HepG2 (cell line): ENCODE measurements around the gene EXOC6B. TPM values are rescaled to one million over a fixed set of nuclear protein-coding genes. Genes with fewer than 3 reads are reported as not detected.

Experiments used
- CSRNP1 ChIP-seq: sonication (generic); formaldehyde crosslinking; IDR thresholded peaks from 2 replicates; pipeline ENCODE4 v1.8.1; 2023; ENCODE audit warnings: mild to moderate bottlenecking, missing genetic modification reagents
- CTCF ChIP-seq: sonication (generic); formaldehyde crosslinking; IDR thresholded peaks from 2 replicates; pipeline ENCODE4 v1.5.0; 2020; ENCODE audit warnings: mild to moderate bottlenecking, missing genetic modification reagents, moderate library complexity
- FOXJ3 ChIP-seq: sonication (generic); formaldehyde crosslinking; IDR thresholded peaks from 2 replicates; pipeline ENCODE4 v1.4.0; 2020; ENCODE audit warnings: missing genetic modification reagents, mild to moderate bottlenecking, borderline replicate concordance
- HNRNPK ChIP-seq: fragments of 200-400 bp; formaldehyde crosslinking; IDR thresholded peaks from 2 replicates; pipeline ENCODE4 v1.6.1; 2018; ENCODE audit warnings: low read length, low read depth, moderate library complexity, mild to moderate bottlenecking; ENCODE audit not compliant: poor library complexity, severe bottlenecking
- HNRNPL ChIP-seq: fragments of 200-400 bp; formaldehyde crosslinking; IDR thresholded peaks from 2 replicates; pipeline ENCODE4 v1.6.1; 2017; ENCODE audit warnings: mild to moderate bottlenecking, low read depth, low read length
- KDM6A ChIP-seq: IDR thresholded peaks from 2 replicates; pipeline ENCODE4 v1.6.1; 2016; ENCODE audit warnings: low read depth
- MIER3 ChIP-seq: IDR thresholded peaks from 2 replicates; pipeline ENCODE4 v1.6.1; 2016; ENCODE audit warnings: missing compliant biosample characterization, borderline replicate concordance
- MIXL1 ChIP-seq: IDR thresholded peaks from 2 replicates; pipeline ENCODE4 v1.6.1; 2016
- MXI1 ChIP-seq: IDR thresholded peaks from 3 replicates; pipeline ENCODE4 v1.6.1; 2012; ENCODE audit warnings: low read depth, low read length, inconsistent platforms, borderline replicate concordance
- NR2F2 ChIP-seq: IDR thresholded peaks from 2 replicates; pipeline ENCODE4 v1.6.1; 2012; ENCODE audit warnings: low read depth, inconsistent platforms, borderline replicate concordance
- PPARG ChIP-seq: conservative IDR thresholded peaks from 2 replicates; pipeline ENCODE4 v1.6.1; 2016; ENCODE audit warnings: missing biosample characterization, missing genetic modification reagents
- SMAD3 ChIP-seq: sonication (generic); formaldehyde crosslinking; IDR thresholded peaks from 2 replicates; pipeline ENCODE4 v1.4.0; 2020; ENCODE audit warnings: missing genetic modification reagents
- SP140L ChIP-seq: sonication (generic); formaldehyde crosslinking; IDR thresholded peaks from 2 replicates; pipeline ENCODE4 v1.4.0; 2020; ENCODE audit warnings: missing genetic modification reagents, borderline replicate concordance
- ZNF24 ChIP-seq: fragments of 450-650 bp; IDR thresholded peaks from 2 replicates; pipeline ENCODE4 v1.6.1; 2017; ENCODE audit warnings: antibody characterized with exemption, mild to moderate bottlenecking
- ZNF496 ChIP-seq: sonication (generic); formaldehyde crosslinking; IDR thresholded peaks from 2 replicates; pipeline ENCODE4 v1.8.1; 2023; ENCODE audit warnings: mild to moderate bottlenecking, moderate library complexity, missing genetic modification reagents; ENCODE audit not compliant: insufficient replicate concordance
- ZNF543 ChIP-seq: sonication (generic); formaldehyde crosslinking; IDR thresholded peaks from 2 replicates; pipeline ENCODE4 v1.4.0; 2020; ENCODE audit warnings: mild to moderate bottlenecking, missing genetic modification reagents
- ZNF619 ChIP-seq: sonication (generic); formaldehyde crosslinking; IDR thresholded peaks from 2 replicates; pipeline ENCODE4 v1.4.0; 2020; ENCODE audit warnings: mild to moderate bottlenecking, missing genetic modification reagents
- ZNF878 ChIP-seq: sonication (generic); formaldehyde crosslinking; IDR thresholded peaks from 2 replicates; pipeline ENCODE4 v1.8.1; 2023; ENCODE audit warnings: mild to moderate bottlenecking, missing genetic modification reagents, moderate library complexity
- ZSCAN22 ChIP-seq: sonication (generic); formaldehyde crosslinking; IDR thresholded peaks from 2 replicates; pipeline ENCODE4 v1.4.0; 2020; ENCODE audit warnings: mild to moderate bottlenecking, missing genetic modification reagents
- polyA plus RNA-seq, 8 experiments: library from polyadenylated mRNA; depleted of rRNA in 3 of 8; stranded (reverse) in 7 of 8; unstranded in 1 of 8; fragments of >200 nt; fragmentation: Illumina TruSeq in 4 of 8; extraction: Trizol in 4 of 8; gene quantifications; 2 replicates each; pipeline versions ENCODE4 v1.2.1 to v1.2.3, GENCODE V29; 2011 to 2016; ENCODE audit warnings: low read depth in 4 of 8, missing spikeins in 1 of 8, mixed read lengths in 1 of 8; ENCODE audit not compliant: insufficient read depth in 1 of 8
- total RNA-seq, 5 experiments: library from RNA; depleted of rRNA; stranded (reverse); fragments of >200 nt; fragmentation: Illumina TruSeq; extraction: Trizol; gene quantifications; 2 replicates each; pipeline ENCODE4 v1.2.3, GENCODE V29; 2016; ENCODE audit warnings: low read depth in 1 of 5
- TF ChIP-seq, protein P1 (sequence below): IDR thresholded peaks from 2 replicates; pipeline ENCODE4 v1.6.1; 2012; ENCODE audit warnings: low read depth, low read length, improper control_type of control experiment
- TF ChIP-seq, protein P2 (sequence below): sonication (generic); formaldehyde crosslinking; IDR thresholded peaks from 2 replicates; pipeline ENCODE4 v1.8.0; 2022; ENCODE audit warnings: mild to moderate bottlenecking, missing genetic modification reagents, moderate library complexity
- TF ChIP-seq, protein P3 (sequence below): sonication (generic); formaldehyde crosslinking; IDR thresholded peaks from 2 replicates; pipeline ENCODE4 v1.5.0; 2020; ENCODE audit warnings: mild to moderate bottlenecking, missing genetic modification reagents, borderline replicate concordance

Gene EXOC6B
- total and polyA plus RNA-seq, 2 of the 13 experiments (the other 11 are each of a cell fraction or from before 2014, with no cell fraction given) = 9.1 to 15.9 TPM

DNA sequence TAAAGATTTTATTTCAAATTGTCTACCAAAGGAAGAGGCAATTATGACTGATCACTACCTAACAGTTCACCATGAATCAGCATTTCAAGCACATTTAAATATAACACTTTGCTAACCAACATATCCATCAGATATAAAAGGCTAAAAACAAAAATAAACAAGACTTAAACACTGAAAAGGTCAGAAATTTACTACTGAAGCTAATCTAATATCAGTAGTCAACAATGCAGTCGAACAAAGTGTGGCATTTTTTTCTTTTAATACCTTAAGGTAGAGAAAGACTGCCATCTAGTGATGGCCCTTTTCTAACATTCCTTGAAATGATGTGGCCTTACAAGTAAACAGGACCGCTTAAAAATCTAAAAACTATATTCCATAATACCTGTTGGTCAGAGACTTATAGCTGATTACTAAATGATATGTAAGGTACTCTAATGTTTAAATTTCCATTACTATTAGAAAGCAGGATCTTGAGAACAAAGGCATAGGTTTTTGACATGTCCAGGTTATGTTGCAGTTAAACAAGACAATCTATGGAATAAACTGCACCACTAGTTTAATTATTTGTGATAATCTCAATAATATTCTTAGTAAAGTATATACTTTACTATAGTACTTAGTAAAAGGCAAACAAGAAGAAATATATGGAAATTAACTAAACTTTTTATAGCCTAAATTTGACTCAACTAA is 80.0 kb downstream of the EXOC6B start (continued):
- TF ChIP-seq PPARG (CRISPR knock-in tag) = peak; percentile 64; the same call in 1 of the 2 replicates
- TF ChIP-seq ZNF496 = no peak
- TF ChIP-seq ZNF24 = no peak
- TF ChIP-seq, protein P1, sequence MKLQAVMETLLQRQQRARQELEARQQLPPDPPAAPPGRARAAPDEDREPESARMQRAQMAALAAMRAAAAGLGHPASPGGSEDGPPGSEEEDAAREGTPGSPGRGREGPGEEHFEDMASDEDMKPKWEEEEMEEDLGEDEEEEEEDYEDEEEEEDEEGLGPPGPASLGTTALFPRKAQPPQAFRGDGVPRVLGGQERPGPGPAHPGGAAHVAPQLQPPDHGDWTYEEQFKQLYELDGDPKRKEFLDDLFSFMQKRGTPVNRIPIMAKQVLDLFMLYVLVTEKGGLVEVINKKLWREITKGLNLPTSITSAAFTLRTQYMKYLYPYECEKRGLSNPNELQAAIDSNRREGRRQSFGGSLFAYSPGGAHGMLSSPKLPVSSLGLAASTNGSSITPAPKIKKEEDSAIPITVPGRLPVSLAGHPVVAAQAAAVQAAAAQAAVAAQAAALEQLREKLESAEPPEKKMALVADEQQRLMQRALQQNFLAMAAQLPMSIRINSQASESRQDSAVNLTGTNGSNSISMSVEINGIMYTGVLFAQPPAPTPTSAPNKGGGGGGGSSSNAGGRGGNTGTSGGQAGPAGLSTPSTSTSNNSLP = peak; percentile 36; the same call in 1 of the 2 replicates
- 0 out of 2 replicates have a peak, but pooled peaks have one; percentile 19 for TF ChIP-seq MIER3 (CRISPR knock-in tag)
- TF ChIP-seq ZNF878 (CRISPR knock-in tag) = no peak
- TF ChIP-seq FOXJ3 (CRISPR knock-in tag) = 0 out of 2 replicates have a peak, but pooled peaks have one; percentile 24
- peak; percentile 37; the same call in 1 of the 2 replicates for TF ChIP-seq MIXL1 (CRISPR knock-in tag)
- no peak for TF ChIP-seq MXI1
- no peak for TF ChIP-seq HNRNPK
- TF ChIP-seq SMAD3 (CRISPR knock-in tag) = 0 out of 2 replicates have a peak, but pooled peaks have one; percentile 54
- TF ChIP-seq HNRNPL = no peak
- TF ChIP-seq CTCF (CRISPR knock-in tag) = peak; percentile 85
- TF ChIP-seq CSRNP1 = no peak
- TF ChIP-seq NR2F2 = no peak
- TF ChIP-seq KDM6A (CRISPR knock-in tag) = no peak
- TF ChIP-seq ZNF543 = no peak
- TF ChIP-seq, protein P2, sequence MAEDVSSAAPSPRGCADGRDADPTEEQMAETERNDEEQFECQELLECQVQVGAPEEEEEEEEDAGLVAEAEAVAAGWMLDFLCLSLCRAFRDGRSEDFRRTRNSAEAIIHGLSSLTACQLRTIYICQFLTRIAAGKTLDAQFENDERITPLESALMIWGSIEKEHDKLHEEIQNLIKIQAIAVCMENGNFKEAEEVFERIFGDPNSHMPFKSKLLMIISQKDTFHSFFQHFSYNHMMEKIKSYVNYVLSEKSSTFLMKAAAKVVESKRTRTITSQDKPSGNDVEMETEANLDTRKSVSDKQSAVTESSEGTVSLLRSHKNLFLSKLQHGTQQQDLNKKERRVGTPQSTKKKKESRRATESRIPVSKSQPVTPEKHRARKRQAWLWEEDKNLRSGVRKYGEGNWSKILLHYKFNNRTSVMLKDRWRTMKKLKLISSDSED (CRISPR knock-in tag) = no peak
- TF ChIP-seq ZSCAN22 (CRISPR knock-in tag) = no peak
- no peak for TF ChIP-seq ZNF619 (CRISPR knock-in tag)
- 0 out of 2 replicates have a peak, but pooled peaks have one; percentile 52 for TF ChIP-seq SP140L (CRISPR knock-in tag)
- TF ChIP-seq, protein P3, sequence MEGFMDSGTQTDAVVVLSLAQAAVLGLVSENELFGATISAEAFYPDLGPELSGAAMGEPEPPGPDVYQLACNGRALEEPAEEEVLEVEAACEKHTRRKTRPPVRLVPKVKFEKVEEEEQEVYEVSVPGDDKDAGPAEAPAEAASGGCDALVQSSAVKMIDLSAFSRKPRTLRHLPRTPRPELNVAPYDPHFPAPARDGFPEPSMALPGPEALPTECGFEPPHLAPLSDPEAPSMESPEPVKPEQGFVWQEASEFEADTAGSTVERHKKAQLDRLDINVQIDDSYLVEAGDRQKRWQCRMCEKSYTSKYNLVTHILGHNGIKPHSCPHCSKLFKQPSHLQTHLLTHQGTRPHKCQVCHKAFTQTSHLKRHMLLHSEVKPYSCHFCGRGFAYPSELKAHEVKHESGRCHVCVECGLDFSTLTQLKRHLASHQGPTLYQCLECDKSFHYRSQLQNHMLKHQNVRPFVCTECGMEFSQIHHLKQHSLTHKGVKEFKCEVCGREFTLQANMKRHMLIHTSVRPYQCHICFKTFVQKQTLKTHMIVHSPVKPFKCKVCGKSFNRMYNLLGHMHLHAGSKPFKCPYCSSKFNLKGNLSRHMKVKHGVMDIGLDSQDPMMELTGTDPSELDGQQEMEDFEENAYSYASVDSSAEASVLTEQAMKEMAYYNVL = no peak
